GM21528 (cell line): Measurements from ENCODE around the gene ZRSR2.
"Not testable (repeated sequence)": the region's sequence is repeated elsewhere in the genome, so short reads cannot be mapped to it uniquely, and the experiment has no call there.

Source experiments
- ATAC-seq: cut with Tn5 transposase; IDR thresholded peaks from one replicate; pipeline ENCODE4 v1.9.1; 2021; ENCODE audit warnings: mild to moderate bottlenecking, moderate library complexity; ENCODE audit not compliant: unreplicated experiment, low FRiP score

ZRSR2 gene

GRCh38 chrX:15790769-15791290, 546 bp downstream of the ZRSR2 start:
- ATAC-seq = peak; percentile 30

- ATAC-seq = no peak
Measured at GRCh38 chrX:15797707-15798106, 7.4 kb downstream of the ZRSR2 start.

- no peak for ATAC-seq
Measured at GRCh38 chrX:15804563-15804962, 14.3 kb downstream of the ZRSR2 start.

GRCh38 chrX:15808254-15808653, 18.0 kb downstream of the ZRSR2 start:
- no peak for ATAC-seq

- no peak for ATAC-seq
Measured at GRCh38 chrX:15812192-15812938, 22.1 kb downstream of the ZRSR2 start.

- ATAC-seq = no peak
Measured at GRCh38 chrX:15813416-15813815, 23.1 kb downstream of the ZRSR2 start.

- no peak for ATAC-seq
Measured at GRCh38 chrX:15814771-15815365, 24.6 kb downstream of the ZRSR2 start.

- no peak for ATAC-seq
Measured at GRCh38 chrX:15815779-15816437, 25.6 kb downstream of the ZRSR2 start.

GRCh38 chrX:15816438-15816809, 26.1 kb downstream of the ZRSR2 start:
- no peak for ATAC-seq

- ATAC-seq = no peak
Measured at GRCh38 chrX:15816886-15817285, 26.6 kb downstream of the ZRSR2 start.

- ATAC-seq = no peak
Measured at GRCh38 chrX:15820106-15821073, 30.1 kb downstream of the ZRSR2 start.

GRCh38 chrX:15822922-15823321, 32.6 kb downstream of the ZRSR2 start:
- ATAC-seq = no peak

GRCh38 chrX:15825936-15826335, 35.7 kb downstream of the ZRSR2 start:
- no peak for ATAC-seq

- no peak for ATAC-seq
Measured at GRCh38 chrX:15829217-15829616, 38.9 kb downstream of the ZRSR2 start.

- not testable (repeated sequence) for ATAC-seq
Measured at GRCh38 chrX:15831347-15831746, 41.1 kb downstream of the ZRSR2 start.

- ATAC-seq = no peak
Measured at GRCh38 chrX:15834053-15834452, 43.8 kb downstream of the ZRSR2 start.

- ATAC-seq = no peak
Measured at GRCh38 chrX:15834827-15835595, 44.7 kb downstream of the ZRSR2 start.

GRCh38 chrX:15838017-15838416, 47.7 kb downstream of the ZRSR2 start:
- no peak for ATAC-seq

- ATAC-seq = no peak
Measured at GRCh38 chrX:15841853-15842516, 51.7 kb downstream of the ZRSR2 start.
